ENCODE results near the gene CCR7.

Gene CCR7

GRCh38 chr17:40605306-40605705, 40.0 kb upstream of the CCR7 start:
- peaks cover 34% of the 10 kb centered on the region for H3K4me1 Mint-ChIP-seq
- no peak overlapping the region for H3K4me3 Mint-ChIP-seq
- H3K27ac Mint-ChIP-seq, result no peak overlapping the region
- no peaks in the 10 kb centered on the region for H3K9me3 Mint-ChIP-seq
- no peak for TF ChIP-seq CTCF (IDR thresholded peaks at IDR 0.05)
- peaks cover 26% of the 10 kb centered on the region for H3K27me3 Mint-ChIP-seq (ENCODE audit: low read depth, poor library complexity)
- H3K36me3 Mint-ChIP-seq (ENCODE audit: low read depth), result no peaks in the 10 kb centered on the region
- no peak for DNase-seq

GRCh38 chr17:40604327-40605080, 39.2 kb upstream of the CCR7 start:
- DNase-seq, result no peak
- TF ChIP-seq CTCF (IDR thresholded peaks at IDR 0.05), result no peak
- Mint-ChIP-seq H3K9me3 (no peaks in the 10 kb centered on the region), H3K4me3 (no peak overlapping the region), H3K36me3 (ENCODE audit: low read depth) (no peaks in the 10 kb centered on the region), H3K27me3 (ENCODE audit: low read depth, poor library complexity) (peaks cover 21% of the 10 kb centered on the region), H3K4me1 (peaks cover 42% of the 10 kb centered on the region), H3K27ac (no peak overlapping the region)

GRCh38 chr17:40602445-40603443, 37.5 kb upstream of the CCR7 start:
- H3K27me3 Mint-ChIP-seq (ENCODE audit: low read depth, poor library complexity), result peaks cover 13% of the 10 kb centered on the region
- H3K4me3 Mint-ChIP-seq, result no peak overlapping the region
- no peak for TF ChIP-seq CTCF (IDR thresholded peaks at IDR 0.05)

GRCh38 chr17:40600486-40601046, 35.3 kb upstream of the CCR7 start:
- DNase-seq, result no peak
- Mint-ChIP-seq H3K27me3 (ENCODE audit: low read depth, poor library complexity) (peaks cover 16% of the 10 kb centered on the region), H3K36me3 (ENCODE audit: low read depth) (no peaks in the 10 kb centered on the region), H3K9me3 (no peaks in the 10 kb centered on the region), H3K27ac (no peak overlapping the region), H3K4me1 (peaks cover 77% of the 10 kb centered on the region), H3K4me3 (no peak overlapping the region)
- TF ChIP-seq CTCF (IDR thresholded peaks at IDR 0.05), result no peak

More at GRCh38 chr17:40602445-40603443, 37.5 kb upstream of the CCR7 start:
- no peak for DNase-seq
- H3K9me3 Mint-ChIP-seq, result no peaks in the 10 kb centered on the region
- H3K36me3 Mint-ChIP-seq (ENCODE audit: low read depth), result no peaks in the 10 kb centered on the region
- H3K27ac Mint-ChIP-seq, result peak overlapping the region; percentile 88
- peaks cover 59% of the 10 kb centered on the region for H3K4me1 Mint-ChIP-seq

GRCh38 chr17:40599468-40599763, 34.1 kb upstream of the CCR7 start:
- peak overlapping the region; percentile 92 for H3K27ac Mint-ChIP-seq
- peak overlapping the region; percentile 20 for H3K4me3 Mint-ChIP-seq
- TF ChIP-seq CTCF (IDR thresholded peaks at IDR 0.05), result no peak
- peaks cover 84% of the 10 kb centered on the region for H3K4me1 Mint-ChIP-seq
- peaks cover 13% of the 10 kb centered on the region for H3K27me3 Mint-ChIP-seq (ENCODE audit: low read depth, poor library complexity)
- DNase-seq, result no peak
- no peaks in the 10 kb centered on the region for H3K9me3 Mint-ChIP-seq
- no peaks in the 10 kb centered on the region for H3K36me3 Mint-ChIP-seq (ENCODE audit: low read depth)
